NCI-H187 treated with DMSO at 0.1 percent for 48 hours (cell line): ENCODE measurements around the gene FOXO3.

Experiments used
- DNase-seq: peaks from one replicate; lab custom pipeline; 2025; lab: John Stamatoyannopoulos, UW

FOXO3 gene

DNA sequence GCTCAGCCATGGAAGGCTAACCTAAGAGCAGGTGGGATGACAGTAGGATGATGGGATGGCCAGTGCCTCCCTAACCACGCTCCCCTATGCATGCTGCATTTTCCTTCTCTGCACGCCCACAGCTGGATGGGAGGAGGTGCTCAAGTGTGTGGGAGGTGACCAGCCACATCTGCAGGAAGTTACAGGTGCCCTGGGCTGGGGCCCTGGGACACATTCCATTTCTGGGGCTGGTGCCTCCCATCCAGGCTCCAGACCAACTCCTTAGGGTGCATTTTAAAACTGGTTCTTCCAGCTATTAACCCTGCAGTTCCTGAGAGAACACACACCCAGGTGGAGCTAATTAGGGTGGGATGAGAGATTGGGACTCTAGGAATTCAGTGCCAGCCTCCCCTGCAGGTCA, 152.2 kb downstream of the FOXO3 start:
- DNase-seq: no peak

DNA sequence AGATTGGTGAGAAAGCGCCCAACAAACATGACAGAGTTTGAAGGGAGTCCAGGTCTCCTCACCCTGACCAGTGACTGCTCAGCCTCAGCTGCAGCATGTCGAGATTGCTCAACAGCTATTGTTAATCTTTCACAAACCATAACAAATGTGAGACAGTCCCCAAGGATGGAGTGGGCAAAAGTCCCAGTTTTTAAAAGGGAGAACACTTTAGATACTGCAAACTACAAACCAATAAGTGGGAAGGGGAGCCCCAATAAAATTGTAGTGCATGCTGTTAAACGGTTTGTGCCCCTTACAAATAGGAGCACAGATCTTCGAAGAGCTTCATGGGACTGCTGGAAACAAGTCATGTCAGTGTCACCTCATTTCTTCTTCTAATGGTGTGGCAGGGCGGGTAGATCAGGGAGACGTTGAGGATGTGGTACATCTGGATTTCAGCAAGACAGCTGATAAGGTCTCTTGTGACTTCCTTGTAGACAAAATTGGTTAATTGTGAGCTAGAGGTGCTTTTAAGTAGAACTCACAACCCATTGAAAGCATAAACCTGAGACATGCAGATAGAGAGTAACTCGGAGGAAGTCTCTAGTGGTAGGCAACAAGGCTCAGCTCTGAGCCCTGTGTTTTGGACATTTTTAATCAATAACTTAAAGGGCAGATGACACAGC, 153.5 kb downstream of the FOXO3 start:
- DNase-seq: no peak

DNA sequence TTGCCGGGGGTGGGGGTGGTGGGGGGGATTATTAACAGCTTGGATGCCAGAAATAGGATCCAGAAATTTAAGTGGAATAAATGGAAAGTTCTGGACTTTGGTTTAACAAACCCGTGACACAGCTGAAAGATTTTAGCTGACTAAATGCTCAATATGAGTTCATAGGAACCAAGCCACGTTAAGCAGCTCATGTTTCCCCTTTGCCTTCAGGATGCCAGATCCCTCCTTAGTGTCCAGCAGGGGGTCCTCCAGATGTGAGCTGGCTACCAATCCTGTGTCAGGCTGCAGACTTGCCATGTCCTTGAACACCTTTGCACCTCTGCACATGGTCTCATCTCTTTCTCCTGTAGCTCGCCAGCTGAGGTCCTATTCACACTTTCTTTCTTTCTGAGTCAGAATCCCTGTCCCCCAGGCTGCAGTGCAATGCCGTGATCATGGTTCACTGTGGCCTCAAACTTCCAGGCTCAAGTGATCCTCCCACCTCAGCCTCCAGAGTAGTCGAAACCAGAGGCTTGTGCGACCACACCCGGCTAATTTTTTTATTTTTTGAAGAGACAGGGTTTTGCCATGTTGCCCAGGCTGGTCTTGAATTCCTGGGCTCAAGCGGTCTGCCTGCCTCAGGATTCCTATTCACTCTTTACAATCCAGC, 154.2 kb downstream of the FOXO3 start:
- no peak for DNase-seq

DNA sequence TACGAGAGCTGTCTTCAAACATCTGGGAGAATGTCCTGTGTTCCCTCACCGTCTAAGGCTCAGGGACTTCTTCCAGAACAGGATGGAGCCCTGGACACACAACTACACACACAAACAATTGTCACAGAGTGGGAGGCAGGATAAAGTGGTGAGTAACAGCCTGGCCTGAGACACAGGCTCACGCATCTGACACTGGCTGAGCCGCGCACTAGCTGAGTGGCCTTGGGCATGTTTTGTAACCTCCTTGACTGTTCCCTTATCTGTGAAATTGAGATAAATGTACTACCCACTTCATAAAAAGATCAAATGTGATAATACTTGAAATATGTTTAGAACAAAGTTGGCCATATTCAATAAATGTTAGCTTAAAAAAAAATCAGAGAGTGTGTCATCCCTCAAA, 155.1 kb downstream of the FOXO3 start:
- DNase-seq: no peak

DNA sequence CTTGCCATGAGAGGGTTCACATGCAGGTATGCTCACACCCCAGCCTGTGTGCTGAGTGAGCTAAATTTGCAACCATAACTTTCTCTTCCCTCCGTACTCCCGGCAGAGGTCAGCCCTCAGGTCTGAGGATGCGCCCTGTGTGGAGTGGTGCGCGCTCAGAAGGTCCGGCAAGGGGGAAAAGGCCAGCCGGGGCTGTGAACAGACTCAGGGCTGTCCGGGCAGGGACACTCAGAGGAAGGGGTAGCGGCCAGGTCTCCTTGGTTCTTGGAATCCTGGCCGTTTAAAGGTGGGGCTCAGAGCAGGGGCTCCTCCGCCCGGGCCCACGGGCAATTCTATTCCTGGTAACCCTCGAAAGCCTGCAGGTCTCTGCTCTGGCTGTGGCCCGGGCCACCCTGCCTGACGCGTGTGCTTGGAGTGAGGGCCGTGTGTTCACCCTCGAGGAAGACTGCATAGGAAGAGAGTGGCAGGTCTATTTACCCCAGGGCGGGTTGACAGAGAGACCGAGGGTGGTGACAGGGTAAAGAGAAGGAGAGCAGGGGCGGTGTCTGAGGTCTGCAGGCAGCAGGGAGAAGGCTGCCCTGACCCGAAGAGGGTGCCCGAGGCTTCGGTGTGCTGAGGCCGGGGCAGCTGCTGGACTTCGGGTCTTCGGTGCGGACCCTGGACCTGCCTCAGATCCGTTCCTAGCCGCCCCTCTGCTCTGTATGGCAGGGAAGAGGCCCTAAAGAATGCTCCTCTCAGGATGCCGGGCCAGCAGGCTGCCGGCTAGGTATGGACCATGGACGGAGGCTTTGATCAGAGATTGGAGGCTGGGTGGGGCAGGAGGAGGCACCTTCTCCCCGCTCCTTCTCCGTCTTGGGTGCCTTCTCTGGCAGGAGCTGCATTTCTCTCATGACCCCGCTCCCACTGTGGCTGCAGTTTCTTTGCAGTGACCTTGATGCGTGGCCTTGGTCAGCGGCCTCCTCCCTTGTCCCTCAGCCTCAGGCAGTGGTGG, 156.4 kb downstream of the FOXO3 start:
- DNase-seq: no peak

DNA sequence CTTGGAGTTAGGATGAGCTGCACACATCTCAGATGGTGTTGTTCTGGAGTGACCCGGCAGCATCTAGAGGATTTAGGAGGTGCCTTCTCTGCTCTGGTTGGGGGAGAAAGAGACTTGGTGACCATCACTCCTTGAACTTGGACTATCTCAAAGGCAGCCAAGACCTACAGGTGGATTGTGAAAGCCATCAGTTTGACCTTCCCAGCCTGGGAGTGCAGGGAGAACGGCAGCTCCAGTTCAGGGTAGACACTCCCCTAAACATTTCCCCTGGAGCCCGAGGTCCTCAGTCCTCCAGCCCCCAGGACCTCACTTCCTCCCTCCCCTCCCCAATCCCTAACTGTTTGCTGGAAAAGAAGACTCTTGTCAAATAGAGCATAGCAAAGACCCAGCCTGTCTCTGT, 158.8 kb downstream of the FOXO3 start:
- no peak for DNase-seq

DNA sequence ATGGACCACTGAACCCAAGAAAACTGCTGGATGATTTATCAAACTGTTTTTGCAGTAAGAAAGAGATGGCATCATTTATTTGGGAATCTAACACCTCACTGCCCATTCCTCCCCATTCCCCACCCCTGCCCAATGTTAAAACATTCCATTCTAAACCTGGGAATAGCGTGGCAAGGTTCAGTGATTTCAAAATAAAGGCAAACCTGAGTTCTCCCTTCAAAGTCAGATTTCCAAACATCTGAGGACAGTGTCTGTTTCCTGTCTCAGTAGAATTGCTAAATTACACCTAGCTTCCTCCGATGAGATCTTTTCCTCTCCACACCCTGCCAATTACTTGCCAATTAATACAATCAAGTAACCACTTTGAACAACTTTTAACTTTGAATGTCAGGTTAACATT, 160.1 kb downstream of the FOXO3 start:
- no peak for DNase-seq

DNA sequence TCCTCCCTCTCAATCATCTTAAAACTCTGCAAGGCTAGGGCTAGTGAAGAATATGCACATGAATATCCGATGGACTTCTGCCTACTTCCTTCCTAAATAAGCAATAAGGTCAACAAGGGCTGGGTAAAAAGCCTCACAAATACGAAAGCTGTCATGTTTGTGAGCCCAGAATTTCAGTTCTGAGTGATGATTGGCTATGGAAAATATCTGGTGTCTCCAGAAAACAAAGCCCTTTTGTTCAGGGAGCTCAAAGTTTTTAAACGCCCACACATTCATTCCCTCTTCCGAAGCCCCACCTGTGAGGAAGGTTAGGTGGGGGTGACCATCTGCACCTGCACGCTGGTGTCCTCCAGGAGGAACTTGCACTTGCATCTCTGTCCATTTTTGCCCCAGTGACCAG, 160.6 kb downstream of the FOXO3 start:
- no peak for DNase-seq

DNA sequence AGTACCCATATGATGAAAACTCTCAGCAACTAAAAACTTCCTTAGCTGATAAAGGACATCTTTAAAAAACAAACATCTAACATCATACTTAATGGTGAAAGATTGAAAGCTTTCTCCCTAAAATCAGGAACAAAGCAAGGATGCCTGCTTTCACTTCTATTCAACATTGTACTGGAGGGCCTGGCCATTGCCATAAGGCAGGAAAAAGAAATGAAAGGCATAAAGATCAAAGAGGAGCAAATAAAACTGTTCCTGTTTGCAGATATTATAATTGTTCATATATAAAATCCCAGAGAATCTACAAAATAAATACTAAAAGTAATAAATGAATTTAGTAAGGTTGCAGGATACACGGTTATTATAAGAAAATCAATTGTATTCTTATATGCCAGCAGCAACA, 162.9 kb downstream of the FOXO3 start:
- DNase-seq: no peak

DNA sequence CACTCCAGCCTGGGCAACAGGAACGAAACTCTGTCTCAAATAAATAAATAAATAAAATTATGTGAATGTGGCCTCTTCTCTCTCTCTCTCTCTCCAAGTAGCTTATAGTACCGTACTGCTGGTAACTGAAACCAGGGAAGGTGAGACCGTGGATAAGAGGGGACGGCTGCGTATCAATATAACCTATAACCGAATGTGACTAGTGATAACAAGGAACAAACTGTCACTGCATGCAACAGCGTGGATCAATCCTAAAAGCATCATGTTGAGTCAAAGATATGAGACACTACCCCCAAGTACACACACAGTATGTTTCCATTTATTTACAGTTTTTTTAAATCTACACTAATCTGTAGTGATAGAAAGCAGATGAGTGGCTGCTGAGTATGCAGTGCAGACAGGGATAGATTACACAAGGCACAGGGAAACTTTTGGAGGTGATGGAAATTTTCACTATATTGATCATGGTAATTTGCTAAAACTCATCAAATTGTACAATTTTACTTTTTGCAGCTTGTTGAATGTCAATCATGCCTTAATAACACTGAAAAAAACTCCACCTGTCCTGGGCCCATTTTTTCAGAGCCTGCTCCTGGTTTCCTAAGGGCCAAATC, 166.1 kb downstream of the FOXO3 start:
- DNase-seq: no peak

DNA sequence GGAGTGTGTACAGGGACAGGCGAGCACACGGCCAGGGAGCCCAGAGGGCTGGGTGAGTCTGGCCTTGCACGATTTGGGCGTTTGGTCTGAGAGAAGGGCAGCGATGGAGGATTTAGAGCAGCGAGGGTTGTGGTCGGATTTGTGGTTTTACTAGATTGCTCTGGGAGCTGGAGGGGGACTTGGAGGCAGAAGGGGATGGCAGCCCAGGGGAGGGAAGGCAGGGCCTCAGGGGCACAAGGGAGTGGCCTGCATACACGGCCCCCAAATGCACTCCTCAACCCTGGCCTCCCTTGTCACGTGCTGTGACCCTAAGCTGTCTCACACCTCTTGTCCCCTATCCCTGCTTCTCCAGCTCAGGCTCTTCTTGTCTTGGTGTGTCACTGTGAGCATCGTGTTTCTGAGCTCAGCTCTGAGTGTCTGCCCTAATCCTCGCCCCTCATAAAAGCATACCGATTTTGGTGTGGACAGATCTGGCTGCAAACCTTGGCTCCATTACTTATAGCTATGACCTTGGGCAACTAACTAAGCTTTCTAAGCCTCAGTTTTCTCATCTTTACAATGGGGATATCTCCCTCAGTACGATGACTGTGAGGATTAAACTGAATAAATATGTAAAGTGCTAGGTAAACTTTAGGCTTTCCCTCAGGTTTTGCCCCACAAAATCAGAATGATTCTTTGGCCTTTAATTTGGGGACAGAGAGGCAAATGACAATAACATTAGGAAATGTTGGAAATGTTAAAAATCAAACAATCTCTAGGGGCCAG, 167.4 kb downstream of the FOXO3 start:
- no peak for DNase-seq

DNA sequence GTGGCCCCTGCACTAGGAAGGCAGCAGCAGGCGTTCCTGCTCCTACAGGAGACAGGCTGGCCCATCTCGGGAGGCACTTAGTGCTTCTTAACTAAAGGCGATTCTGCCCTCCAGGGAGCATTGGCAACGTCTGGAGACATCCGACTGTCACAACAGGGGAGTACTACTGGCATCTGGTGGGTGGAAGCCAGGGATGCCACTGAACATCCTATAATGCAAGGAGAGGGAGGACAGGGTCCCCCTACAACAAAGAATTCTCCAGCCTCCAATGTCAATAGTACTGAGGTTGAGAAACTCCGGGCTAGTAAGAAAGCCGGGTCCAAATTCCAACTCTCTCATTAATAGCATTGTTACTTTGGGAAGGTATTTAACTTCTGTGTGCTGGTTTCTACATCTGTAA, 168.1 kb downstream of the FOXO3 start:
- DNase-seq: no peak

DNA sequence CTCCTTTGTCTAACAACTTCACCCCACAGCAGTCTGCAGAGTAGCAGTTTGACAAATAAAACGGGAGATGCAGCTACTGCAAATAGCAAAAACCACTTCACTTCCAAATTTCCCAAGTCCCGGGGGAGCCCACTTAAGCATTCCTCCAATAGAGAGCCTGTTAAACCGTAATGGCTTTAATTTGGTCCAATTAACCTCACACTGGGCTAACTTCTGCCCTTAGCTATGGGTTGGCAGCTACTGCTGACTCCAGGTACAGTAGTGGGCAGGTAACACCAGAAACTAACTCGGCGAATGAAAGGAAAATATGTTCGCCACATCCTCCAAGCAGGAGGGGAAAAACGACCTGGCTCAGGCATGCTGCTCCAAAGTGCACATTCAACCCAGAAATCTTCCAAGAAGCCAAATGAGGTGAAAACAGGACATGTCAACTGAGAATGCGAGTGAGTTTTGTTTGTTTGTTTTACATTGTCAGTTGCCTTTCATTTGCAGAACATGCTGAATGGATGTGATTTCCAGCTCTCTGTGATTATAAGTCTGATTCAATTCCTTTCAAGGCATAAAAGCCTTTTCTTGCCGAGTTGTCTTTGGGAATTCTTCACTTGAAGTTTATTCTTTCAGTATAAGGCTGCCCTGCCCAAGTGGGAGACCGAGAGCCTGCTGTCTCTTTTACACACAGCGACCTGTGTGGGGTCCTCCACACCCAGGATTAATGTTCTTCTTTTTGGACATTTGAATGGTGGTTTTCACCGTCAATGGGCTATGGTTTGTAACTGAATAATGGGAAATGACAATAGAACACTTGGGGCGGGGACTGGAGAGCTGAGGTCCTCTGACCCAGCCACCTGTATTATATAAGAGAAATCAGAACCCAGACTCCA, 170.2 kb downstream of the FOXO3 start:
- no peak for DNase-seq

DNA sequence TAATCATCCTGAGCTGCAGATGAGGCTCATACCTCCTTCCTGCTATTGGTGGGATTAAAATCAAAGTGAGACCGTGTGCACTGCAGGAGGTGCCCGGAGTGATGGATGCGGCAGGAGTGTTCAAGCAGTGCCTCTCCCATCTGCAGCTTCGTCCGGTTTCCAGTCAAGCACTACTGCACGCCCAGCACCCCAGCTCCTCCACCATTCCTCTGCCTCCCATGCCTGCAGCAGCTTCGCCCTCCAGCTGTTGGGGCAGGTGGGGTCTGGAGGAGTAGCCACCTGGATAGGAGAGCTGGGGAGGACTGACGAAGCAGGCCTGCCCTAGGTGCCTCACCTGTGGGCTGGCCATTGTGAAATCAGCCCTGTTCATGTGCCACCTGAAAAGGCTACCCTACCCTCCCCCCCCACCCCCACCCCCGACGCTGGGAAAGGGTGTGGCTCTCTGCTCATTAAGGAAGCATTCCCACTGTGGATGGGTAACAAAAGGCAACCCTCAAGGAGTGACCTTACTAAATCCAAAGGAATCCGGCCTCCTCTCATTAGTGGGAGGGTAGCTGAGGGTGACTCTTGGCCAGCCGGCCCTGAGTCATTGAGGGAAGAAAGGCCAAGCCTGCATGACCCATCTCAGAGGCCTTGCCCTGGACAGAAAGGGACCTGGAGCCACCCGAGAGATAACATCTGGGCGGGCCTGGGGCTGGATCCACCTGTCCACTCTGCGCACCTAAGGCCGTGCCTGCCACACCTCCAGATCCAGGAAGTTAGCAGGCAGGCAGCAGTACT, 171.6 kb downstream of the FOXO3 start:
- DNase-seq: no peak

DNA sequence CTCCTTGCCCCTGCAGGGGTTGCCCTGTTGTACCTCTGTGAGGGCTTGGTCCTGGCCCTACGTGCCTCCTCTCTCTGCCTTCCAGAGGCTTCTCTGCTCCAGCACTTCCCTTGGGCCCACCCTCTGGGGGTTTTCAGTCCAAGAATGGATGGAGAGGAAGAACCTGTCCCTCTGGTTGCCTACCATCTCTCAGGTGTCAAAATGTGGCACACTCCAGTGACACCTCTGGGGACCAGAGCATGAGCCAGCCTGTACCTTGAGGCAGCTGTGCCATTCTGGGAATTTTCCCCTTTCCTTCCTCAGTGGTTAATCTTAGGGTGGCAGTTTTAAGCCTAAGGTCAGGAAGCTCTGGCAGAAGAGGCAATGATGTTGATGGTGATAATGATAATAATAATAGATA, 172.3 kb downstream of the FOXO3 start:
- no peak for DNase-seq

DNA sequence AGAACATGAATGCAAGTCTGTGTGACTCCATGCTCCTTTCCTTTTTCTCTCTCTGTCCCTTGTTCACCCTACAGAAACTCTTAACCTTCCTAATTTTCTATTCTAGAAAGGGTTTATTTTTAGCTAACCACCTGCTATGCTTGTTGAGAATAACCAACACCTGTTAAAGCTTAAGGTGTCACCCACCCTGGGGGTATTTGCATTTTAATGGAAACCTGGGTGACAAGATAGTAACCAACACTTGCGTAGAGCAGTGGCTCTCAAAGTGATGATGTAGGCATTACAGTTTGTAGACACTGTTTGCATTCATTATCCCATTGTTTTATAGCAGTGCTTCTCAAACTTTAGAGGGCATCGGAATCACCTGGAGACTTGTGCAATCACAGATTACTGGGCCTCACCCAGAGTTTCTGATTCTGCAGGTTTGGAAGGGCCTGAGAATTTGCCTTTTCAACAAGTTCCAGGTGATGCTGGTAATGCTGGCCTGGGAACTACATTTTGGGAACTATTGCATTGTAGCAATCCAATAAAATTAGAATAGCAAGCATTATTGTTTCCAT, 173.1 kb downstream of the FOXO3 start:
- no peak for DNase-seq
